PC-3 (cell line): ENCODE measurements around the gene MARCHF6. TPM values are rescaled to one million over a fixed set of nuclear protein-coding genes. Genes with fewer than 3 reads are reported as not detected.

Experiments
- ATAC-seq: fragments of 200-7000 bp; cut with Tn5 transposase; 2 replicates; pipeline ENCODE4 v1.9.1; 2020; ENCODE audit warnings: mild to moderate bottlenecking, moderate library complexity
- BruUV-seq: library from RNA; stranded (reverse); fragments of 400-500 nt; replicated peaks from 2 replicates; lab custom pipeline; 2021; lab: Mats Ljungman, UMichigan
- CTCF ChIA-PET: fragments of 300-600 bp; sonication (Branson Sonifier 250); formaldehyde crosslinking; loops from one replicate; lab custom pipeline; 2022; ENCODE audit warnings: antibody characterized with exemption; lab: Charles Lee
- POLR2A ChIA-PET: fragments of 300-600 bp; sonication (Branson Sonifier 250); formaldehyde crosslinking; loops from one replicate; lab custom pipeline; 2022; ENCODE audit warnings: antibody characterized with exemption; ENCODE audit not compliant: unreplicated experiment; lab: Charles Lee
- DNase-seq: peaks from one replicate; pipeline ENCODE4 v3.0.0-alpha.2; 2015
- H2AFZ ChIP-seq: fragments of 300-600 bp; sonication (generic); 2 replicates; pipeline ENCODE4 v1.6.0; 2016; ENCODE audit warnings: antibody characterized with exemption, low read length
- H3F3A ChIP-seq: fragments of 300-600 bp; sonication (generic); one replicate; pipeline ENCODE4 v1.6.0; 2017; ENCODE audit warnings: antibody characterized with exemption, low read length, control low read depth, mild to moderate bottlenecking; ENCODE audit not compliant: unreplicated experiment
- H3K27ac ChIP-seq: fragments of 300-600 bp; sonication (generic); 2 replicates; pipeline ENCODE4 v1.5.1; 2016; ENCODE audit warnings: mild to moderate bottlenecking, low read length
- H3K27me3 ChIP-seq: fragments of 300-600 bp; sonication (generic); 2 replicates; pipeline ENCODE4 v1.6.1; 2016; ENCODE audit warnings: low read length, mixed read lengths
- H3K36me3 ChIP-seq: fragments of 300-600 bp; sonication (generic); 2 replicates; pipeline ENCODE4 v1.6.1; 2016; ENCODE audit warnings: low read depth, mixed run types, low read length, mixed read lengths
- H3K4me1 ChIP-seq: fragments of 300-600 bp; sonication (generic); 2 replicates; pipeline ENCODE4 v1.5.1; 2016; ENCODE audit warnings: low read length; ENCODE audit not compliant: insufficient read depth
- H3K4me2 ChIP-seq: fragments of 300-600 bp; sonication (generic); 2 replicates; pipeline ENCODE4 v1.6.0; 2016; ENCODE audit warnings: low read length
- H3K4me3 ChIP-seq: fragments of 300-600 bp; sonication (generic); 2 replicates; pipeline ENCODE4 v1.5.1; 2016; ENCODE audit warnings: mild to moderate bottlenecking, low read length, mixed read lengths
- H3K79me2 ChIP-seq: fragments of 300-600 bp; sonication (generic); 2 replicates; pipeline ENCODE4 v1.6.1; 2017; ENCODE audit warnings: low read length, mixed read lengths
- H3K9ac ChIP-seq: fragments of 300-600 bp; sonication (generic); 2 replicates; pipeline ENCODE4 v1.6.0; 2016; ENCODE audit warnings: mild to moderate bottlenecking, low read length
- H3K9me2 ChIP-seq: fragments of 300-600 bp; sonication (generic); replicated peaks from 2 replicates; pipeline ENCODE4 v1.6.1; 2016; ENCODE audit warnings: mixed run types, low read length, mixed read lengths
- H3K9me3 ChIP-seq: fragments of 300-600 bp; sonication (generic); 2 replicates; pipeline ENCODE4 v1.6.1; 2016; ENCODE audit warnings: low read length, mixed read lengths
- H4K20me1 ChIP-seq: fragments of 300-600 bp; sonication (generic); 2 replicates; pipeline ENCODE4 v1.6.1; 2016; ENCODE audit warnings: low read length, mixed read lengths
- CTCF ChIP-seq: fragments of 300-600 bp; sonication (generic); conservative IDR thresholded peaks from 2 replicates; pipeline ENCODE4 v1.5.1; 2017; ENCODE audit warnings: antibody characterized with exemption, low read depth, mild to moderate bottlenecking, low read length
- EZH2 ChIP-seq: fragments of 300-600 bp; sonication (generic); IDR thresholded peaks from one replicate; pipeline ENCODE4 v1.6.1; 2017; ENCODE audit warnings: antibody characterized with exemption, mild to moderate bottlenecking, low read length; ENCODE audit not compliant: unreplicated experiment
- EZH2phosphoT487 ChIP-seq: fragments of 300-600 bp; sonication (generic); IDR thresholded peaks from 2 replicates; pipeline ENCODE4 v1.6.1; 2018; ENCODE audit warnings: mild to moderate bottlenecking, antibody characterized with exemption, low read length, borderline replicate concordance
- intact Hi-C: fragments of 100-400 bp; cut with micrococcal nuclease; formaldehyde crosslinking; loops from 2 replicates; pipeline ENCODE4 v1.9.0; 2023
- total RNA-seq: library from RNA; depleted of rRNA; stranded (reverse); fragments of >200 nt; gene quantifications from 2 replicates; pipeline ENCODE4 v1.2.3, GENCODE V29; 2014

Gene MARCHF6
- total RNA-seq, 1 experiment from 2014 or later: 140 TPM

GRCh38 chr5:10355071-10355889 lies 1.8 kb downstream of the MARCHF6 start:
- no TSS peak for BruUV-seq
- POLR2A ChIA-PET: no interaction called here
- H3K79me2 ChIP-seq: peaks cover 81% of the 10 kb centered on the region

GRCh38 chr5:10358999-10359398 lies 5.5 kb downstream of the MARCHF6 start:
- Histone ChIP-seq H2AFZ (no peak overlapping the region), H3K4me2 (no peak overlapping the region), H3K9me3 (no peaks in the 10 kb centered on the region), H3F3A (peaks cover 6% of the 10 kb centered on the region), H3K4me3 (no peak overlapping the region), H3K79me2 (peaks cover 100% of the 10 kb centered on the region), H3K36me3 (peaks cover 12% of the 10 kb centered on the region; the same call in 1 of the 2 replicates), H3K4me1 (peaks cover 12% of the 10 kb centered on the region), H3K9ac (no peak overlapping the region), H3K9me2 (no peaks in the 10 kb centered on the region), H4K20me1 (peaks cover 82% of the 10 kb centered on the region), H3K27me3 (no peaks in the 10 kb centered on the region), H3K27ac (no peak overlapping the region)
- ATAC-seq (no peak), DNase-seq (no peak)
- BruUV-seq: no TSS peak
- intact Hi-C loops: no loop called here
- ChIA-PET CTCF (no interaction called here), POLR2A (no interaction called here)
- no peak for TF ChIP-seq EZH2phosphoT487
- TF ChIP-seq CTCF: no peak
- TF ChIP-seq EZH2: no peak

More at GRCh38 chr5:10355071-10355889, 1.8 kb downstream of the MARCHF6 start:
- CTCF ChIA-PET: interaction anchor here (0.7 kb wide), 1 partner anchor 53 kb away, joined by 3 read pairs; no protein-coding TSS in a partner anchor
- peak overlapping the region; percentile 92 for H3K9ac ChIP-seq
- H3K4me2 ChIP-seq: peak overlapping the region; percentile 86
- H3K4me1 ChIP-seq: peaks cover 26% of the 10 kb centered on the region
- no peak overlapping the region for H2AFZ ChIP-seq
- no peaks in the 10 kb centered on the region for H3F3A ChIP-seq
- intact Hi-C loops: loop anchor here (1.0 kb wide), 1 partner anchor 71 kb away; no protein-coding TSS in a partner anchor
- peaks cover 48% of the 10 kb centered on the region for H4K20me1 ChIP-seq
- ATAC-seq (no peak), DNase-seq (peak; percentile 69)
- no peaks in the 10 kb centered on the region for H3K9me2 ChIP-seq
- H3K27ac ChIP-seq: peak overlapping the region; percentile 0; the same call in 1 of the 2 replicates
- TF ChIP-seq EZH2phosphoT487: no peak
- H3K9me3 ChIP-seq: no peaks in the 10 kb centered on the region
- no peaks in the 10 kb centered on the region for H3K27me3 ChIP-seq
- H3K36me3 ChIP-seq: peaks cover 6% of the 10 kb centered on the region; the same call in 1 of the 2 replicates
- H3K4me3 ChIP-seq: peak overlapping the region; percentile 92

DNA sequence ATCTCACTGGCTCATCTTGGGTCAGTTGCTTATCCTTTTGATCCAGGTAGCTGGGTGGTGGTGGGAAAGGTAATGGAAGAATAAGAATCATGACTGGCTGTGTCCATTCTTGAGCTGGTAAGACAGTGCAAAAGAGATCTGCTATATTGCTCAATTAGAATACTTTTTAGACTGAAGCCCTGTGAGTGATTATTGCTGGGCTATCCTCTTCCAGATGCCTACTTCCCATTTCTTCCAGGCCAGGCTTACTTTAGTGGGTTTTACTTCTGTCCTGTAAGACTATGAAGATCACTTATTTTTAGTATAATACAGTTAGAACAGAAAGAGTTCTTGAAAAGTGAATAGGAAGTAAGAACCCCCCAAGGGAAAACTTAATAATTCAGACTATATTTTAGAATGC lies 7.2 kb downstream of the MARCHF6 start:
- DNase-seq (no peak), ATAC-seq (no peak)
- no peak overlapping the region for H3K4me3 ChIP-seq
- no peaks in the 10 kb centered on the region for H3K27me3 ChIP-seq
- BruUV-seq: no TSS peak
- ChIA-PET POLR2A (no interaction called here), CTCF (no interaction called here)
- no peak overlapping the region for H3K9ac ChIP-seq
- no peak overlapping the region for H3K27ac ChIP-seq
- TF ChIP-seq EZH2: no peak
- no peak for TF ChIP-seq EZH2phosphoT487
- no peak for TF ChIP-seq CTCF
- peaks cover 9% of the 10 kb centered on the region for H3F3A ChIP-seq
- H4K20me1 ChIP-seq: peaks cover 76% of the 10 kb centered on the region
- peaks cover 10% of the 10 kb centered on the region for H3K4me1 ChIP-seq
- H2AFZ ChIP-seq: no peak overlapping the region
- no peak overlapping the region for H3K4me2 ChIP-seq
- intact Hi-C loops: no loop called here
- no peaks in the 10 kb centered on the region for H3K9me2 ChIP-seq
- H3K36me3 ChIP-seq: peaks cover 12% of the 10 kb centered on the region; the same call in 1 of the 2 replicates
- H3K79me2 ChIP-seq: peaks cover 100% of the 10 kb centered on the region
- H3K9me3 ChIP-seq: no peaks in the 10 kb centered on the region
